Naive thymus-derived CD8-positive, alpha-beta T cell (primary cell): Measurements from ENCODE around the gene KRT2. TPM values are rescaled to one million over a fixed set of nuclear protein-coding genes. Genes with fewer than 3 reads are reported as not detected.

ENCODE experiments used
- ATAC-seq, 2 donors: fragments of 150-1000 bp; cut with Tn5 transposase in 1 of 2; sonication (Bioruptor Pico), chemical (Tn5 transposase) in 1 of 2; 1 replicate in 1 of 2; 2 replicates in 1 of 2; pipeline ENCODE4 v1.10.0; 2021; ENCODE audit warnings: mild to moderate bottlenecking in 2 of 2, moderate library complexity in 2 of 2
- POLR2A ChIA-PET: fragments of 350-600 bp; sonication (Branson Sonifier 250); formaldehyde crosslinking; loops from one replicate; lab custom pipeline; 2021; ENCODE audit warnings: antibody characterized with exemption; lab: Charles Lee
- DNase-seq, 10 donors: peaks; one replicate each; pipeline versions ENCODE4 v3.0.0 to v3.0.0-alpha.2; 2020 to 2022
- H3K27ac Mint-ChIP-seq, 10 donors: one replicate each; pipeline ENCODE4 v1.8.0; 2020 to 2022; ENCODE audit warnings: mild to moderate bottlenecking in 10 of 10, mixed read lengths in 10 of 10, moderate library complexity in 4 of 10, inconsistent platforms in 1 of 10
- H3K27me3 Mint-ChIP-seq, 5 donors: one replicate each; pipeline ENCODE4 v1.8.0; 2021 to 2022; ENCODE audit warnings: mixed read lengths in 5 of 5
- H3K36me3 Mint-ChIP-seq, 3 donors: one replicate each; pipeline ENCODE4 v1.8.0; 2020 to 2022; ENCODE audit warnings: mixed read lengths in 3 of 3, mild to moderate bottlenecking in 2 of 3, inconsistent platforms in 1 of 3
- H3K4me1 Mint-ChIP-seq, 4 donors: one replicate each; pipeline ENCODE4 v1.8.0; 2021 to 2022; ENCODE audit warnings: mixed read lengths in 4 of 4
- H3K4me3 Mint-ChIP-seq, 10 donors: one replicate each; pipeline ENCODE4 v1.8.0; 2020 to 2022; ENCODE audit warnings: mild to moderate bottlenecking in 10 of 10, mixed read lengths in 10 of 10, moderate library complexity in 6 of 10, inconsistent platforms in 1 of 10
- H3K9me3 Mint-ChIP-seq, 9 donors: one replicate each; pipeline ENCODE4 v1.8.0; 2020 to 2022; ENCODE audit warnings: mixed read lengths in 9 of 9, mild to moderate bottlenecking in 3 of 9, inconsistent platforms in 1 of 9, moderate library complexity in 1 of 9
- polyA plus RNA-seq, 3 donors: library from polyadenylated mRNA; unstranded; fragments of 300-500 nt; fragmentation: Illumina TruSeq; gene quantifications; one replicate each; pipeline ENCODE4 v1.2.3, GENCODE V29; 2021
- total RNA-seq, 8 experiments: library from RNA in 2 of 8; stranded (reverse) in 2 of 8; gene quantifications; one replicate each; pipeline ENCODE4 v1.2.3 and lab custom pipeline; 2021 to 2026

KRT2 gene
- total RNA-seq (under 1 TPM; 0.62 to 0.77 TPM), polyA plus RNA-seq (1 to 10 TPM; 1.1 to 3.4 (median 1.2) TPM), total RNA-seq (lab: John Stamatoyannopoulos, UW) (0 to 2.5 (median 0.76) reads per million in 6 experiments)

- POLR2A ChIA-PET: no interaction called here
- H3K4me1 Mint-ChIP-seq: peaks cover 37 to 60% (median 48%) of the 10 kb centered on the region in 4 donors
- H3K36me3 Mint-ChIP-seq: peaks cover 0 to 7% (median 0%) of the 10 kb centered on the region in 3 donors
- no peaks in the 10 kb centered on the region for H3K27me3 Mint-ChIP-seq
- no peak within 1 kb of the TSS for H3K4me3 Mint-ChIP-seq
- DNase-seq: no peak
- no peak for ATAC-seq
- no peaks in the 10 kb centered on the region for H3K9me3 Mint-ChIP-seq
- H3K27ac Mint-ChIP-seq: peak within 1 kb of the TSS in 4 of 10 donors; percentile 12 to 77 (median 36)
Measured at GRCh38 chr12:52651726-52652261, at the start of gene KRT2. Gene KRT2, minus strand, starts transcription at chr12:52652211. Its CDS starts 69 bp downstream, at chr12:52652142.

DNA sequence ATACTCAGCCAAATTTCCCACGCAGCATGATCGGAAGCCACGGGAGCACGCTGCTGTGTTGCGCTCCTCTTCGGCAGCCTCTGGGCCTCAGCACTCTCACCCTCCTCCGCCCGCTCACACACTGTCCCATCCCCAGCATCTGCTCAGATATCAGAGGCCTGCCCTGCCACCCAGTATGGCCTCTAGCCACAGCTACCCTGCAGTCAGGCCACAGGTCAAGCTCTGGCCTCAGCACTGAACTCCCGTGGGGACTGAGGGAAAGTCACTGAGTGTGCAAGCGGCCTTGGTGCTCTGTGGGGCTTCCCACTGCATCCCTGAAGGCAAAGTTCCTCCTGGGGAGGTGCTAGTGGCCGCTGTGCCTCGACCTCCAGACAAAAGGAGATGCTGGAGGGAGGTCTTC is 49.3 kb upstream of the KRT2 start:
- no peaks in the 10 kb centered on the region for H3K9me3 Mint-ChIP-seq
- H3K36me3 Mint-ChIP-seq: no peaks in the 10 kb centered on the region
- H3K4me1 Mint-ChIP-seq: peaks cover 2 to 14% (median 8%) of the 10 kb centered on the region in 4 donors
- DNase-seq: no peak
- ATAC-seq: no peak
- H3K4me3 Mint-ChIP-seq: no peak overlapping the region
- peaks cover 0 to 4% (median 2%) of the 10 kb centered on the region in 5 donors for H3K27me3 Mint-ChIP-seq
- H3K27ac Mint-ChIP-seq: peak overlapping the region in 1 of 10 donors; percentile 75
- POLR2A ChIA-PET: no interaction called here

GRCh38 chr12:52699960-52700359 is 47.9 kb upstream of the KRT2 start:
- no peak for ATAC-seq
- no peaks in the 10 kb centered on the region for H3K9me3 Mint-ChIP-seq
- POLR2A ChIA-PET: interaction anchor here (0.5 kb wide), 1 partner anchor 115 kb away, joined by 3 read pairs; no protein-coding TSS in a partner anchor
- H3K27ac Mint-ChIP-seq: peak overlapping the region in 3 of 10 donors; percentile 5 to 55 (median 41)
- no peak for DNase-seq
- peaks cover 0 to 4% (median 3%) of the 10 kb centered on the region in 5 donors for H3K27me3 Mint-ChIP-seq
- no peaks in the 10 kb centered on the region for H3K36me3 Mint-ChIP-seq
- no peak overlapping the region for H3K4me3 Mint-ChIP-seq
- H3K4me1 Mint-ChIP-seq: peaks cover 2 to 8% (median 6%) of the 10 kb centered on the region in 4 donors

- no peak for ATAC-seq
- H3K4me3 Mint-ChIP-seq: no peak overlapping the region
- no peaks in the 10 kb centered on the region for H3K36me3 Mint-ChIP-seq
- POLR2A ChIA-PET: interaction anchor here (0.5 kb wide), 1 partner anchor 114 kb away, joined by 3 read pairs; no protein-coding TSS in a partner anchor
- DNase-seq: no peak
- peaks cover 0 to 4% (median 3%) of the 10 kb centered on the region in 5 donors for H3K27me3 Mint-ChIP-seq
- H3K9me3 Mint-ChIP-seq: no peaks in the 10 kb centered on the region
- H3K27ac Mint-ChIP-seq: peak overlapping the region in 4 of 10 donors; percentile 17 to 62 (median 48)
- peaks cover 2 to 8% (median 6%) of the 10 kb centered on the region in 4 donors for H3K4me1 Mint-ChIP-seq
Measured at GRCh38 chr12:52699373-52699772, 47.4 kb upstream of the KRT2 start.

GRCh38 chr12:52698651-52699340 is 46.8 kb upstream of the KRT2 start:
- peaks cover 0 to 4% (median 2%) of the 10 kb centered on the region in 5 donors for H3K27me3 Mint-ChIP-seq
- POLR2A ChIA-PET: no interaction called here
- no peak for DNase-seq
- peaks cover 2 to 7% (median 5%) of the 10 kb centered on the region in 4 donors for H3K4me1 Mint-ChIP-seq
- H3K9me3 Mint-ChIP-seq: no peaks in the 10 kb centered on the region
- no peak for ATAC-seq
- H3K4me3 Mint-ChIP-seq: no peak overlapping the region
- H3K27ac Mint-ChIP-seq: peak overlapping the region in 4 of 10 donors; percentile 17 to 68 (median 52)
- no peaks in the 10 kb centered on the region for H3K36me3 Mint-ChIP-seq

- POLR2A ChIA-PET: no interaction called here
- peaks cover 0 to 11% (median 3%) of the 10 kb centered on the region in 5 donors for H3K27me3 Mint-ChIP-seq
- DNase-seq (no peak), ATAC-seq (no peak)
- H3K9me3 Mint-ChIP-seq: no peaks in the 10 kb centered on the region
- peak overlapping the region in 1 of 10 donors; percentile 50 for H3K27ac Mint-ChIP-seq
- no peak overlapping the region for H3K4me3 Mint-ChIP-seq
- peaks cover 8 to 15% (median 13%) of the 10 kb centered on the region in 4 donors for H3K4me1 Mint-ChIP-seq
- no peaks in the 10 kb centered on the region for H3K36me3 Mint-ChIP-seq
Measured at GRCh38 chr12:52697058-52697582, 45.1 kb upstream of the KRT2 start.

- no peak for ATAC-seq
- Mint-ChIP-seq H3K9me3 (no peaks in the 10 kb centered on the region), H3K4me1 (peaks cover 14 to 18% (median 17%) of the 10 kb centered on the region in 4 donors), H3K27me3 (peaks cover 0 to 11% (median 2%) of the 10 kb centered on the region in 5 donors), H3K36me3 (no peaks in the 10 kb centered on the region), H3K27ac (peak overlapping the region in 1 of 10 donors; percentile 63), H3K4me3 (no peak overlapping the region)
- POLR2A ChIA-PET: no interaction called here
- DNase-seq: no peak
Measured at GRCh38 chr12:52696588-52696987, 44.6 kb upstream of the KRT2 start.

GRCh38 chr12:52695039-52695438 is 43.0 kb upstream of the KRT2 start:
- peaks cover 25 to 32% (median 30%) of the 10 kb centered on the region in 4 donors for H3K4me1 Mint-ChIP-seq
- ATAC-seq (no peak), DNase-seq (no peak)
- H3K9me3 Mint-ChIP-seq: no peaks in the 10 kb centered on the region
- peak overlapping the region in 2 of 10 donors; percentile 22 to 24 for H3K27ac Mint-ChIP-seq
- H3K4me3 Mint-ChIP-seq: no peak overlapping the region
- POLR2A ChIA-PET: no interaction called here
- H3K36me3 Mint-ChIP-seq: no peaks in the 10 kb centered on the region
- H3K27me3 Mint-ChIP-seq: peaks cover 0 to 11% (median 0%) of the 10 kb centered on the region in 5 donors

DNA sequence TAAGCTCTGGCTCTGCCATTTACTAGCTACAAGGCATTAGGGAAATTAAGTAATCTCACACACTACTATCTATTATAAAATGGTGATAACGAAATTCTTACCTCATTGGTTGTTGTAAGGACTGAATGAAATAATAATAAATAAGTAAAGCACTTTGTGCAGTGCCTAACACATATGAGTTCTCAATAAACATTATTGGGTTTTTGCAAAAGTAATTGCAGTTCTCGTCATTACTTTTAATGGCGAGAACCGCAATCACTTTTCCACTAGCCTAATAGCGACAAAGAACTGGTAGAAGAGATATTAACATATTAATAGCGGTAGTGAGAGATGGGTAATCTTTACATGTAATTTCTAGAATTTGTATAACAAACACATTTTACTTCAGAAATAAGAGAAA is 42.1 kb upstream of the KRT2 start:
- H3K27ac Mint-ChIP-seq: no peak overlapping the region
- POLR2A ChIA-PET: interaction anchor here (0.7 kb wide), 1 partner anchor 46 kb away, joined by 4 read pairs; no protein-coding TSS in a partner anchor
- DNase-seq (no peak), ATAC-seq (no peak)
- H3K4me3 Mint-ChIP-seq: no peak overlapping the region
- peaks cover 0 to 11% (median 0%) of the 10 kb centered on the region in 5 donors for H3K27me3 Mint-ChIP-seq
- peaks cover 26 to 40% (median 36%) of the 10 kb centered on the region in 4 donors for H3K4me1 Mint-ChIP-seq
- no peaks in the 10 kb centered on the region for H3K36me3 Mint-ChIP-seq
- no peaks in the 10 kb centered on the region for H3K9me3 Mint-ChIP-seq

DNA sequence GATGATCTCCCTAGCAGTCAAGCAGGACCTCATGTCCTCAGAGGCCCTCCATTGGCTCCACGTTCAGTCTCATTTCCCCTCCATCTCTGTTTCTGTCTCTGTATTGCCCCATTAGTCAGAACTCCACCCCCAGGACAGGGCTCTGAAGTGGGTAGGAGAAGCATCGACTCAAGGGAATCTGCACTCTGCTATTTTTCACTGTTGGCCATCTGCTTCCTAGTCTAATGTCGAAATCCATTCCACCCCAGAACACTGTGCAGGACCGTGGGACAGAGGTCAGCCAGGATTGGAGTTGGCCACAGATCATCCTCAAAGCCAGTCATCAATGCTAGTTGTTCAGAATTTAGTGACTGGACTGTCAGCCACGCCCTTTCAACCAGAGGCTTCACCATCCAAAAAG is 41.2 kb upstream of the KRT2 start:
- no peaks in the 10 kb centered on the region for H3K9me3 Mint-ChIP-seq
- ATAC-seq (no peak), DNase-seq (no peak)
- H3K4me1 Mint-ChIP-seq: peaks cover 30 to 49% (median 39%) of the 10 kb centered on the region in 4 donors
- no peaks in the 10 kb centered on the region for H3K36me3 Mint-ChIP-seq
- H3K4me3 Mint-ChIP-seq: peak overlapping the region in 5 of 10 donors; percentile 25 to 93 (median 48)
- peak overlapping the region in 6 of 10 donors; percentile 1 to 93 (median 78) for H3K27ac Mint-ChIP-seq
- POLR2A ChIA-PET: interaction anchor here (0.8 to 4.3 kb wide), 3 partner anchors 12 to 20 kb away, joined by 3 to 27 read pairs (median 5); partner anchors contain the start of gene KRT1
- H3K27me3 Mint-ChIP-seq: peaks cover 0 to 11% (median 0%) of the 10 kb centered on the region in 5 donors

GRCh38 chr12:52692254-52692653 is 40.2 kb upstream of the KRT2 start:
- ATAC-seq (no peak), DNase-seq (no peak)
- Mint-ChIP-seq H3K27me3 (peaks cover 0 to 11% (median 0%) of the 10 kb centered on the region in 5 donors), H3K36me3 (no peaks in the 10 kb centered on the region), H3K4me1 (peaks cover 35 to 59% (median 48%) of the 10 kb centered on the region in 4 donors), H3K9me3 (no peaks in the 10 kb centered on the region), H3K4me3 (peak overlapping the region in 8 of 10 donors; percentile 3 to 93 (median 52)), H3K27ac (peak overlapping the region in 6 of 10 donors; percentile 51 to 95 (median 94))
- POLR2A ChIA-PET: interaction anchor here (0.8 to 4.3 kb wide), 4 partner anchors 11 to 22 kb away, joined by 3 to 27 read pairs (median 4); partner anchors contain the start of gene KRT1

GRCh38 chr12:52691841-52692150 is 39.8 kb upstream of the KRT2 start:
- DNase-seq (no peak), ATAC-seq (peak in 1 of 2 donors; percentile 2)
- H3K4me3 Mint-ChIP-seq: peak overlapping the region; percentile 85 to 95 (median 92)
- POLR2A ChIA-PET: interaction anchor here (0.7 to 4.3 kb wide), 4 partner anchors 10 to 314 kb away, joined by 3 to 27 read pairs (median 5); partner anchors contain the start of genes EIF4B and KRT1
- peak overlapping the region; percentile 73 to 96 (median 94) for H3K27ac Mint-ChIP-seq
- peaks cover 35 to 62% (median 49%) of the 10 kb centered on the region in 4 donors for H3K4me1 Mint-ChIP-seq
- peaks cover 0 to 11% (median 0%) of the 10 kb centered on the region in 5 donors for H3K27me3 Mint-ChIP-seq
- H3K36me3 Mint-ChIP-seq: no peaks in the 10 kb centered on the region
- no peaks in the 10 kb centered on the region for H3K9me3 Mint-ChIP-seq
